NCI-H1436 (cell line): ENCODE results near the gene RPL27.
A peak's percentile ranks its signal among the peaks of the same experiment; 100 is the strongest.

Source experiments
- DNase-seq: peaks from one replicate; lab custom pipeline; 2025; lab: John Stamatoyannopoulos, UW

Gene RPL27

DNA sequence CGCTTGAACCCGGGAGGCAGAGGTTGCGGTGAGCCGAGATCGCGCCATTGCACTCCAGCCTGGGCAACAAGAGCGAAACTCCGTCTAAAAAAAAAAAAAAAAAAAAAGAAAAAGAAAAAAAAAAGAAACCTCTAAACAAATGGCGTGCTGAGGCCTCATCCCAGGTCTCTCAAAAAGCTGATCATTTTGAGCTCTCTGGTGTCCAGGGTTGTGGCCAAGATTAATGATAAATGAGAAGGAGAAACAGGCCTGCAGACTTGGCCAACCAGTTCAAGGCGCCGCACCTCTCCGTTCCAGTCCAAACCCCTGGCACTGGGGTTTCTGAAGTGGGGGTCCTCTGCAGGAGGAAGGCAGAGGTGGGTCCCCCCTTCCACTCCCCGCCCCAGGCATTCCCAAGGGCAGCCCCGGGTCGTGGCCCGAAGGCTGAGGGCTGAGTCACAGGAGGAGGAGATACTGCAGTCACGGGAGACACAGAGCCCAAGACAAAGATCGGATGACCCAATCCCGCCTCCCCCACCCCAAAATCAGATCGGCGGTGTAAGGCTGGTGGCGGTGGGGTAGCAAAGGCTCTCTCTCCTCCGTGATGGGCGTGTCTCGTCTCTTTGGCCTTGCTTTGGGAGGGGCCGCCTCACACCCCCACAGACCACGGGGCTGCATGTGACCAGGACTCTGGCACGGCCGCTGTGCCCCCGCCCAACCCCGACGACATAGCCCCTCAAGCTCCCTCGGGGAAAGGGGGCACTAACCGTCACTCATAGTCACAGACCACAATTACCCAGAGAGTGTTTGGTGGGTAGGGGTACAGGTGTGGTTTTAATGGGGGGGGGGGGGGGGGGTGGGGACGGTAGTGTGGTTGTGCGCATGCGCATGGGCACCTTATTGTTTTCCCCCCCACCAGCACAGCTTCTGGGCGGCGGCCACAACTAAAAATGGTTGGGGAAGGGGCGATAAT, 22.8 kb downstream of the RPL27 start:
- peak; percentile 39 for DNase-seq

DNA sequence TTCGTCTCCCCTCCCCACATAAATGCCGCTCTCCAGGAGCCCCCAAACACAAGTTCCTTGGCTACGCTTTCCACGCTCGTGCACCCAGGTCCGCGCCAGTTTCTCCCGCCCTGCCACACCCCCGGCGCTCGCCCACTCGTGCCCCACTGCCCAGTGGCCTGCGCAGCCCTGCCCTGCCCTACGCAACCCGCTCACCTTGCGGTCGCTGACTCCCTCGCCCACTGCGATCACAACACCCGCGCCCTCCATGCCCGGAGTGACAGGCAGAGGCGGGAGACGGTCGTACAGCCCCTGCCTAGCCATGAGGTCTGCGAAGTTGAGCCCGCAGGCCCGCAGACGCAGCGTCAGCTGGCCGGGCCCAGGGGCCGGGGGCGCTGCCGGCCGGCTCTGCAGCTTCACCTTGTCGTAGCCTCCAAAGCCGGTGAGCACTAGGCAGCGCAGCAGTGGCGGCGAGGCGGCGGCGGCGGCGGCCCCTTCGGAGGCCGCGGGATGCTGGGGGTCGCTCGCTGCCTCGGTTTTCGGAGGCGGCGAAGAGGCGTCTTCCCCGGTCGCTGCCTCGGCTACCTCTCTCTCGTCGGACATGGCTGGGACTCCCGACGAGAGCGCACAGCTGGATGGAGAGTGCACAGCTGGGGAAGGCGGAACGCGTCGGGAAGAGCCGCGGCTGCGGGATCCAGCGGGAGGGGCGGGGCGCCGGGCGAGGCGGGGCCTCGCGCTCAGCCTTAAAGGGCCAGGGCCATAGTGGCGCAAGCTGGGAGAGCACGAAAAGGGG, 23.7 kb downstream of the RPL27 start, which contains the start of gene VAT1:
VAT1 (minus strand) TSS at position 645 of the 772 bp plus-strand sequence; CDS start at position 582, 63 bp downstream.
- peak; percentile 50 for DNase-seq

DNA sequence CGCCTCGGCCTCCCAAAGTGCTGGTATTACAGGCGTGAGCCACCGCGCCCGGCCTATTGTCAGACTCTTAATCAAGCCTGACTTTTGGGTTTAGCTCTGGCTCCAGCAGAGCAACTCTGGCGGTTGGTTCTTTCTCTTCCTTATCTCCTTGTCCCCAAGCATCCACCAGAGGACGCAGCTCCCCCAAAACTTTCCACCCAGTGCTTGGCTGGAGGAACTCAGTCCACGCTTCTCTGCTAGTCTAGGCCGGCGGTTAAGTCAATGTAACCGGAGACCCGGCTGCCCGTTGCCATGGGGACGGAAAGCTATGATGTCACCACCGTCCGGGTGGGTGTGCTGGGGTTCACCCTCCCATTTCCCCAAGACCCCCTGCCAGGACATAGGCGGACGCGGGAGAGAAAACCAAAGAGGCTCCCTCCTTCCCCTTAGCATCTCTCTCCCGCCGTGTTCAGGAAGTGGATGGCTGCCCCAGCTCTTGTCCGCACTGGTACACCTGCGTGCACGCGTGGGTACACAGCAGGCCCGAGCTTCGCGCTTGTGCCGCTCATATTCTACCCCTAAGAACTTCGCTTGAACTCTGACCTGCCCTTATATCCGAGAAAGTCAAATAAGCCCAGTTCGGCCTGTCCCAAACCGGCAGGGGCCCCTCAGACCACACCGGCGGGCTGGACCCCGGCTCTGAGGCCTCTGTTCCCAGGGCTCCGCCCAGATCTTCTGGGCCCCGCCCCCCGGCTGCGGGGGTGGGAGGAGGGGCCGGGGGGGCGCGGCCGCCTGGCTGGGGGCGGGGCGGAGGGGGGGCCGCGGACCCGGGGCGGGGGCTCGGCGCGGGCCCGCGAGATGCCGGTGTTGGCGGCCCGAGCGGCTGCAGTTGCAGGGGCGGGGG, 26.4 kb downstream of the RPL27 start, which contains the start of gene RND2:
RND2 (plus strand) TSS at position 825 of the 883 bp plus-strand sequence. CDS start 117 bp downstream, outside the sequence.
- DNase-seq: peak; percentile 92

DNA sequence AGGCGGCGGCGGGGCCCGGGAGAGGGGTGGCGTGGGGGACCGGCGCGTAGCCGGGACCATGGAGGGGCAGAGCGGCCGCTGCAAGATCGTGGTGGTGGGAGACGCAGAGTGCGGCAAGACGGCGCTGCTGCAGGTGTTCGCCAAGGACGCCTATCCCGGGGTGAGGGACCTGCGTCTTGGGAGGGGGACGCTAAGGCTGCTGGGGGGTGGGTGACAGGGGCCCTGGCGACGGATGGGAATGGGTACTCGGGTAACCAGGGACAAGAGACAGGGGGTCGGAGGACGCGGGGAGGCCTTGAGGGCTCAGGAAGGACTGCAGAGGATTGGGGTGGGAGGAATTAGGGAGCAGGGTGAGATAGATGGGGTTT, 27.1 kb downstream of the RPL27 start:
- DNase-seq: no peak

DNA sequence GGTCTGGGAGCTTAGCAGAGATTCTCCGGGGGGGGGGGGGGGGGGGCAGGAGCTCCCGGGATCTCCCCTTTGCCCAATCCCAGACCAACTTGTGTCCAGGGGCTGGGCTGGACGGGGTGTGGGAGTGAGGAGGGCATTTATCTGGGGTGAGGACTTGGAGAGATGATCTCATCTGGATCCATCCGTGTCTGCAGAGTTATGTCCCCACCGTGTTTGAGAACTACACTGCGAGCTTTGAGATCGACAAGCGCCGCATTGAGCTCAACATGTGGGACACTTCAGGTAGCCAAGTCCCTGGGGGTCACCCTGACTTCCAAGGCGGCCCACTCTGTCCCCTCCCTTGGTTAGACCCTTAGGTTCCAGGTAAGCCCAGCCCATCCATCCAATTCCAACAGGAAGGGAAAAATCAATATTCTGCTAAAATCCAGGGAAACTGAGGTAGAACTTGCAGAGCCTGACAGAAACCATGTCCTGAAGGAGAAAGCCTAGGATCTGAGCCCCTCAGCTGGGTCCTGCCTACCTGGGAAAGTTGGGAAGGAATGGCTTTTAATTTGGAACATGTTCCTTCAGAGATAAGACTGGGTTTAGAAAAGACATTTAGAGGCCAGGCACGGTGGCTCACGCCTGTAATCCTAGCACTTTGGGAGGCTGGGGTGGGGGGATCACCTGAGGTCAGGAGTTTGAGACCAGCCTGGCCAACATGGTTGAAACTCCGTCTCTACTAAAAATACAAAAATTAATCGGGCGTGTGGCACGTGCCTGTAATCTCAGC, 27.7 kb downstream of the RPL27 start:
- DNase-seq: no peak

DNA sequence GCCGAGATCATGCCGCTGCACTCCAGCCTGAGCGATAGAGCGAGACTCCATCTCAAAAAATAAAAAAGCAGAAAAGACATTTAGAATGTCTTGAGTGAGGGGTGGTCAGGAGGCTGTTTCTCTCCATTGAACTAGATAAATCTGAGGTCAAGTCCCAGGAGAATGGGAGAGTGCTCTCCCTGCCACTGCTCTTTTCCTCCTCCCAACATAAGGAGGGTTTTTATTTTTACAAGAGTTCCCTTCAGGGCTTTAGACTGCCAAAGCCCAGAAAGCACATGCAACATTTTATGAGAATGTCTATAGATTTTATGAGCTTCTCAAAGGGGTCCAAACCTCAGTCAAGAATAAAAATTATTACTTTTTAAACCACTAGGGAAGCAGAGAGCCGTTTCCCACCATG, 28.4 kb downstream of the RPL27 start:
- no peak for DNase-seq

DNA sequence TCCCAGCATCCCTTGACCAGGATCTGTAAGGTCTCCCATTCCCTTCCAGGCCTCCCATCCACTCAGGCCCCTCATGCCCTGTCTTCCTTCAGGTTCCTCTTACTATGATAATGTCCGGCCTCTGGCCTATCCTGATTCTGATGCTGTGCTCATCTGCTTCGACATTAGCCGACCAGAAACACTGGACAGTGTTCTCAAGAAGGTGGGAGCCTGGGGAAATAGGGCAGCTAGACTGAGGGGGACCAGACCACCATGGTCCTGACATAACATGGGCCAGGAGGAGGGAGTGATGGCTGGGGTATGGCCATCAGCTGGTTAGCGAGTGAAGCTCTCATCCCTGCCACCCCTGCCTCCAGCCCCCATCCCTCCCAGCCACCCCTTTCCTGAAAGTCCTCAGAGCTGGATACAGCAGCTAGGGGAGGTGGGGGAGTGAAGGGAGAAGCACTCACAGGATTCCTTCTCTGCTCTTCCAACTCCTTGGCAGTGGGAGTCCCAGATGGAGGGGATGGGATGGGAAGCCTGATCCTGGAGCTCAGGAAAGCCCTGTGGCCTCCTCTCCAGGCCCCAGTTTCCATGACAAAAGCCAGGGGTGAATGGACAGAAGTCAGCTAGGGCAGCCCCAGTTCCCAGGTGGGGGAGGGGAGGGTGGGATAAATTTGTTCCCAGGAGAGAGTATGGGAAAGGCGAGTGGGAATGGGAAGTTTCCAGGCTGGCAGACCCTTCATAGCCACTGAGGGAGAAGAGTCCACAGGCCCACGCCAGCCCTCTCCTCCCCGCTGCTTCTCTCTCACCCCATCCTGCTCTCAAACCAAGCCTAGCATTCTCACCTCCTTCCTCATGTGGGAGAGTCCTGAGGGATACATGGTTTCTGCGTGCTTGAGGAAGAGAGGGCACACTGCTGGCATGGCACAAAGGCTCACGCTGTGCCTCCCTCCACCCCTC, 29.1 kb downstream of the RPL27 start:
- no peak for DNase-seq

DNA sequence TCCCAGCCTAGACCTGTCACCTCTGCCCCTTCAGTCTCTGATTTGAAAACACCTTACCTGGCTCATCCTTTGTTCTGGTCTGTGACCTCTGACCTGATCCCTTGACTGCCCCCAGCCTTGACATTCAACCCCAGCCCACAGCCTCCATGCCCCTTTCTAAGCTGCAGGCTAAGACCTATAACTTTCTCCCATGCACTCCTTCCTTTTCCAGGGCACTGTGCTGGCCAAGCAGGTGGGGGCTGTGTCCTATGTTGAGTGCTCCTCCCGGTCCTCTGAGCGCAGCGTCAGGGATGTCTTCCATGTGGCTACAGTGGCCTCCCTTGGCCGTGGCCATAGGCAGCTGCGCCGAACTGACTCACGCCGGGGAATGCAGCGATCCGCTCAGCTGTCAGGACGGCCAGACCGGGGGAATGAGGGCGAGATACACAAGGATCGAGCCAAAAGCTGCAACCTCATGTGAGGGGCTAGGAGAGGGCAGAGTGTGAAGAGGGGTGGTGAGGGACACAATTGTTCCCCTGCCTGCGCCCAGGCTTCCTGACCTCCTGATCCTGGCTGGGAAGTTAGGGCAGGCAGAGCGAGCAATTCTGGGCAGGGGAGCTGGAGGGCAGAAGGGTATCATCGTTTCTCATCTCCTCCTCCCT, 30.1 kb downstream of the RPL27 start:
- no peak for DNase-seq

DNA sequence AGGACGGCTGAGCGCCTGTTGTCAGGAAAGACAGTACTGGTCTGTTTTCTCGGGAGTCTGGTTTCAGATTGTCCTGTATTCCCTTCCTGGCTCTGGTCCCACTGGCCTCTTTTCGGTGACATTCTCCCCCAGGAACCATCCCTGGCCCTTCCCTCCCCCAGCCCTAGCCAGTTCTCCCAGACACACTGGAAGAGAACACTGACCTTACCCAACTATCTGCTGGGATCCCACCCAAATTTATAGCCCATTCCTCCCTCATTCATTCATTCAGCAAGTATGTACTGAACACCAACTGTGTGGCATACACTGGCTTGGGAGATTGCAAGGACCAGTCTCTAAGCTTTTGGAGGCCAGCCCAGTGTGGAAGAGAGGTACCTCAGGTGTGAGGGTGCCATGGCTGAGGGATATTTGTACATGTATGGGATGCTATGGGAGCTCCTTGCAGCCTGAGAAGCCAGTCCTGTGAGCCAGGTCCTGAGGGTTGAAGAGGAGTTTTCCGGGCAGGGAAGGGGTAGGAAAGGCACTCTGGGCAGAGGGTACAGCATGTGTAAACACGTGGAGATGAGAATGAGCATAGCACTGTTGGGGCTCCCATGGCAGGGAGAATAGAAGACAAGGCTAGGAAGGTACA, 32.0 kb downstream of the RPL27 start:
- DNase-seq: no peak

DNA sequence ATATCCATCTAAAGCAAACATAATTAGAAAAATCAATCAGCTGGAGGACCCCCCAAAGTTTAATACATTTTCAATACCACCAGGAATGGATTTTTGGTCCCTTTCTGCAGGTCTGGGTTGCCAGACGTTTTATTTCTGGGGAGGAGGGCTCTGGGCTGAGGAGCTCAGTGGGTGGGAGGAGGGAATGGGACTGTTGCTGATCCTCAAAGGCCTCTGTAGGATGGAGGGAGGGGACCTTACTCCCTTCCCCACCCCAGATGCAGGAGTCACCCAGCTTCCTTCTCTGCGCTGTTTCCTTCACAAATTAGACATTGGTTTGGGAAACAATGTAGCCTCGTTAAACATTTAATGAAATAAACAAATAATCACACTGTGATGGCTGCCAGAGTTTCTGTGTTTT, 33.4 kb downstream of the RPL27 start:
- no peak for DNase-seq

DNA sequence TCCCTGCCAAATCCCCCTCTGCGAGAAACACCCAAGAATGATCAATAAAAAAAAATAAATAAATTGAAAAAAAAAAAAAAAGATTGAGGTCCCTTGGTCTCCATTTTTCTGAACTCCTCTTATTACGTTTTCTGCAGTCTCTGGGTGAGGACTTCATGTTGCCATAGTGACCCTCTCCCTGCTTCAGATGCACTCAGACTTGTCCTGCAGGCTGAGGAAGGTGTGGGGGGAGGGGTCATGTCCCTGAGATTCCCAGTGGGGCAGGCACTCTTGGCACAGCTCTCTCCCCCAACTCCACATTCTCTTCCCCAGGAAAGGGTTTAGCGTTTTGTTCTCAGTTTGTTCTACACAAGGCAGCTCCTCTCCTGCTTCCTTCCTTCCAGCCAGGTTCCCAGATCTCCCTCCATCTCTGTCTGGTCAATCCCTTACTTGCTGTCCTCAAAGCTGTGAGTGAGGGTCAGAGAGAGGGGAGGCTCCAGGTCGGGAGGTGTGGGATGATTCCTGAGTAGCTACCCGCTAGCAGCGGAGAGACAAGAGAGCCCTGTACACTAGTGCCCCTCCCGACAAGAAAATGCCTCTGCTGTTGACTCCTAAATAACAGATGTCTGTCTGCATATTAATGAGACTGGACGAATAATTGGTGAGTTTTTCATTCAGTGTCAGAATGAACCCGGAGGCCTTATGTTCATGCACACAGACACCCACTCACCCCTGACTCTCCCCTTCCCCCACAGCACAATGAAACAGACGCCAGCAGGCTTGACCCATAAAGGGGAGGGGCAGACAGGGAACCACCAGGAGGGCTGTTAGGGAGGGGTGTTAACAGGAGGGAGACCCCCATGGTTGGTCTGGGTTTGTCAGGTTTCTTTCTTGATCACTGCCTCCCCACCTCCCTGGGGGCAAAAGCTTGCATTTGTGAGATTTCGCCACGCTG, 36.0 kb downstream of the RPL27 start:
- no peak for DNase-seq

DNA sequence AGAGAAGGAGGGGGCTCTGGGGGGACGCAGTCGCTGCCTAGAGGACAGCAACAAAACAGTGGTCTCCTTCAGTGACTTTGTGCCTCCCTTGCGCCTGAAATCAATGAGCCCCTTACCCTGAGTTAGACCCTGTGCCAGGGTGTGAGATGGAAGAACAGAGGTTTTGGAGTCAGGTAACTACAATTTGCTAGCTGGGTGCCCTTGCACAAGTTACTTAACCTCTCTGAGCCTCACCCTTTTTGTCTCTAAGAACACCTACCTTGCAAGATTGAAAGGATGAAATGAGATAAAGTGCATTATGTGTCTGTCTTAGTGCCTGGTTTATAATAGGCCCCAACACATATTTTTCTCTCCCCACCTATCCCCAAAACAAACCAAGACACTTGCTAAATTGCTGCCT, 36.7 kb downstream of the RPL27 start:
- DNase-seq: no peak

DNA sequence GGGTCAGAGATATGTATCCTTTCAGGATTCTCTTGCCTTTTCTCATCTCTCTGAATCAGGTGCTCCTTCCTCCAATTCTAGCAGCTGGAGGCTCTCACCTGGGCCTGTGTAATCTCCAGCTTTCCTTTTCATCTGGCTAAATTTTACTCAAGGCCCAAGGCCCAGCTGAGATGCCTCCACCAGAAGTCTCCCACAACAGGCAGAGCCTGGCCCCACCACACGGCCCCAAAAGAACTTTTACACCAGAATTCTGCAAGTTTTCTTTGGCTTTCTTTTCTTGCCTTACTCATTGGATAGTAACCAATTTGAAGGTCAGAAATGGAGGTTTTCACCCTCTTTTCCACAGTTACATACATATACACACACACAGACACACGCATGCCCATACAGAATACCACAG, 41.4 kb downstream of the RPL27 start:
- no peak for DNase-seq

DNA sequence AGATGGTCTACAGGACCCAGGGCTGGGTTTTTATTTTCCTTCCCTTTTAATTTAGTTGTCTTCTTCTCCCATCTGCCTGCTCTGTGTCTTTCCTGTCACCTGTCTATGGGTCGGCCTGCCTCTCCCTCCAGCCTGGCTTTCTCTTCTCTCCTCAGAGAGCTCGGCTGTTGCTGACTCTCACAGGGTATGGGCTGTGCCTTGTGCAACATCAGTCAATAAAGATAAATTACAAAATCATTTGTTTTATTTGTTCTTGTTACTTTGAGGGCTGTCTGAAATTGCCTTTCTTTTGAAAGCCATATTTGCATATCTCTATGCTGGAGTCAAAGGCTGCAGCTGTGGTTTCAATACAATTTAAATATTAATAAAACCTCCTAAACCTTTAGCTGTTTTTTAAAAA, 42.4 kb downstream of the RPL27 start:
- peak; percentile 4 for DNase-seq

DNA sequence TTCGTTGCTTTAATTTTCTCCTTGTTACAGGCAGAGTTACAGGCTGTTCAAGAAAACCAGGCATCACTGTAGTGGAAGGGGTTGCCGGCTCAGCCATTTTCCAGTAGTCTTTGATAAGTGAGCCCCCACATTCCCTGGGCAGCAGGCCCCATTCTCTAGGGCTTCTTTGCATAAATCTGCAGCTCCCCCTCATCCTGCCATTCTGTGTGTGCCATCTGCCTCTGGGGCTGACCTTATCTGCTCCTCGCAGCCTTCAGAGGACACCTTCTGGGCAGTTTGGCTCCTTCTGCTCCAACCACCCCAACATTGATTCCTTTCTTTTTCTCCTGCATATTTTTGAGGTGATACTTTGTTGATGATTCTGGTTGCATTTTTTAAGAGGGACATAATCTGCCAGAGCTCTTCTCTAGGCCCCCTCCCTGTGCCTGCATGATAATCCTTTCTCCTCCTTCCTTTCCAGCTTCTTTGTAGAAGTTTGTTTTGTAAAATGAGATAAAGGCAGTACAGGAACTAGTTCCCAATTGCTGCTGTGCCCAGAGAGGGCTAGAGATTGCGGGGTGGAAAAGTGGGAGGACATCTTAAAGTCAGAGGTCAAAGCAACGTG, 43.9 kb downstream of the RPL27 start:
- no peak for DNase-seq

DNA sequence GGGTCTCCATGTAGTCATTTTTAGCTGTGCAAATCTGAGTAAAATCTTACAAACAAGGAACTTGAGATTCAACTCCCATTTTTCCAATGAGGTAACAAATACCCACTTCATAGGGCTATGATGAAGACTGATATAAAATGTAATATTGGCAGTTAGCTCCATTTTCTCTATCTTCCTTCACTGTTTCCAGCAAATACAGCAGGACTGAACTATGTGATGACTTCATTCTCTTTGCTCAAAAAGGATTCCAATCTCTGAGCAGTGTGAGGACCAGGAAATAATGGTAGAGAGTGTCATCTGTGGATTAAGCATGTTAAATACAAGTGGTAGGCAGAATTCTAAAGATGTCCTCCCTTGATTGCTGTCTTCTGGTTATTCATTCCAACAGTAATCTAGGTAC, 45.1 kb downstream of the RPL27 start:
- DNase-seq: no peak

DNA sequence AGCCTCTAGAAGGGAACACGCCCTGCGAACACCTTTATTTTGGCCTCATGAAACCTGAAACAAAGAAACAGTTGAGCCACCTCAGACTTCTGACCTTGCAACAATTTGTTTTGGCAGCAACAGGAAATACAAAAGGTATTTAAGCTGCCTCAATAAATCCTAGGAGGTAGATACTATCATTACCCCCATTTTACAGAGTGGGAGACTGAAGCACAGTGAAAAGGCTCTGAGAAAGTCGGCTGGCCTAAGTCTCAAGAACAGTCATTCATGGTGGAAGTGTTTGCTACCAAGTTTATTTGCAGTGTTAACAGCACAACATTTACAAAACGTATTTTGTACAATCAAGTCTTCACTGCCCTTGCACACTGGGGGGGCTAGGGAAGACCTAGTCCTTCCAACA, 45.8 kb downstream of the RPL27 start:
- no peak for DNase-seq
